Hippocampal formation (tissue), 2 donors: ENCODE data around the gene SYT14.
"Not testable (repeated sequence)": the region's sequence is repeated elsewhere in the genome, so short reads cannot be mapped to it uniquely, and the experiment has no call there.

Experiments used
- DNase-seq, 2 donors: peaks; one replicate each; lab custom pipeline; 2025; lab: John Stamatoyannopoulos, UW

SYT14 gene

DNA sequence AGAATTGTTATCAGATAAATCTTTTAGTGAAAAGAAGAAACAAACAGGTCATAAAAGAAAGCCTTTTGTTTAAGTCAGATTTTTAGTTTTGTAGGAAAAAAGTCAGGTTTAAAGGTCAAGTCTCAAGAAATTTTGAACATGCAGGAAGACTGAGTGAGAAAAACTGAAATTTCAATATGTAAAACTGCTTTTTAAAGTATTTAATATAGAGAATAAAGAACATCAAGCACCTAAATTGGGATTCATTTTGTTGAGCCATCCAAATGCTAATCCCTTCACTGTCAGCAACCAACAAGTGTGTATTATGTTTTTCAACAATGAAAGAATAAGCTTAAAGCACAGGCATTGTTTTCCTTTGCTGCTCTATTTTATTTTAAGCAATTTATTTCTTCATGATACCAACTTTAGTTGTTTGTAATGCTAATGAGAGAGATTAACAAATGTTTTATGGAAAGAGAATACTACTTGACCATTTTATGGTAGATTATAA is 179.7 kb downstream of the SYT14 start:
- DNase-seq, result no peak

DNA sequence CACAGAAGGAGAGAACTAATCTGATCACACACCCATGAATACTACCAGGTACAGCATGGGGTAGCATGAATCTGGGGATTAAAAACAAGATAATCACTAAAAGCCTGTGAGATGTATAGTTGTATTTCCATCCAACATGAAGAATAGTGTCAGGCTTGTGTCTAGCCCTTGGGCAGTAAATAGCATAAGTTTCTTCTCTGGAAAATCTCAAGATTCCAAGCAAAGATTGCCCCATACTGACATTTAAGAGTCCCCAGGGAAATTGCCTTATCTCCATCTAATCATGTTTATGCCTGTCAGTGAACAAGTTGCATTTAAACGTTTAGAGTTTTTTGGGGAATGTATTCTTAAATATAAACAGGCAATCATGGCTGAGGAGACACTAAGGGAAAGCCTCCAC is 185.4 kb downstream of the SYT14 start:
- no peak for DNase-seq

DNA sequence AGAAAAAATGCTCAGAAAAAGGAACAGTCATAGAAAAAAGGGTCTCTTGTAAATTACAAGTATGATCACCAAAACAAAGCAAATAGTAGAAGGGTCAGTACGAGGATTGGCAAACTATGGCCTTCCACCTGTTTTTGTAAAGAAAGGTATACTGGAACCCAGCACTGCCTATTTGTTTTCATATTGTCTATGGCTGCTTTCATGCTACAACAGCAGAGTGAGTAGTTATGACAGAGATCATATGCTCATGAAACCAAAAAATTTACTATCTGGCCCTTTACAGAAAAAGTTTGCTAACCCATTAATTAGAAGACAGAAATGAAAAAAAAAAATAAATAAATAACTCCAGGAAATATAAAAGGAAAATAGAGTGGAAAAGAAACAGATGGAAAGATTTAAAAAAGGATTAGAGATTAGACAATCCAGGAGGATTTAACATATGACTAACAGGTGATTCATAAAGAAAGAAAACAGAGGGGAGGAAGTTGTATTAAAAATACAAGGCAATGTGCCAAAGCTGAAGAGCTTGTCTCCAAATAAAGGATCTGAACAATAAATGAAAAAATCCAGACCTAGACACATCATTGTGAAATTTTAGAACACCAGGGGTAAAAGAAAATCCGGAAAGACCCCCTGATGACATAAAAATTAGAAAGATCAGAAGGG is 186.0 kb downstream of the SYT14 start:
- DNase-seq, result no peak

DNA sequence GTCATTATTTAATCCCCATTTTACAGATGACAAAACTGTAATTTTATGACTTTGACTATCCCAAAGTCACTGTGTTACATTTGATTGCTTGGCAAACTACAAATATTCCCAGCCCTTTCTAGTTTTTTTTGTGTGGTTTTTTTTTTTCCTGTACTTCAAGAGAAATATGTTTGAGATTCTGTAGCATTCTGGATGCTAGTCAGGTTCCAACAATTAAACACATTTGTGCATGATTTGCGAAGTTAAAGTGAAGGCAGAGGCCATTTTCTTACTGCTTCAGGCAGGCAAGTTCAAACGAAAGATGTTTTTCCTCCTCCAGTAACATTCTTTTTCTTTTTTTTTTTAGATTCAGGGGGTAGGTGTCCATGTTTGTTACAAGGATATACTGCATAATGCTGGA is 186.7 kb downstream of the SYT14 start:
- no peak for DNase-seq

DNA sequence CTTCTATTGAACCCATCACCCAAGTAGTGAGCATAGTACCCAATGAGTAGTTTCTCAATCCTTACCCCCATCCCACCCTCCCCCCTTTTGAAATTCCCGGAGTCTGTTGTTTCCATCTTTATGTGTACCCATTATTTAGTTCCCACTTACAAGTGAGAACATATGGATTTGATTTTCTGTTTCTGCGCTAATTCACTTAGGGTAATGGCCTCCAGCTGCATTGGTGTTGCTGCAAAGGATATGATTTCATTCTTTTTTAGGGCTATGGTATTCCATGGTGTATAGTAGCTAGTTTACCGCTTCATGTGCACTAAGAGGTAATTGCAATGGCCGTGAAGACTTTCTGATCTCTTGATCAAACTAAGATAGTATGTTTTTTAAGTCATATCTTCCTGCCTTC is 187.1 kb downstream of the SYT14 start:
- DNase-seq, result no peak

DNA sequence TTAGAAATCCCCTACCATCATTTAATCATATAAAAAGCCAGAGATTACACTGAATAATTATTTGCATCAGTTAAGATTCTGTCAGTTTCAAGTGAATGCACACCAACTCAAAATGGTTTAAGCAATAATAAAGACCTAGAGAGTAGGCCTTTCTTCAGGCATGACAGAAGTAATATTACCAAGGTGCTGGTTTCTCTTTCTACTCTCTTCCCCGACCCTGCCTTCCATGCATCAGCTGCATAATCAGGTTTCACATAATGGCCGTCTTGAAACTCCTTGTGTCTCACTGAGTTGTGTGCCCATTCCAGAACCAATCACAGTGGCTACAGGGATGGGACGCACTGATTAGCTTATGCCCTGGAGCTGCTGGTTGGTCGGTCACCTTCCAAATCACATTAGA is 191.1 kb downstream of the SYT14 start:
- DNase-seq, result no peak

DNA sequence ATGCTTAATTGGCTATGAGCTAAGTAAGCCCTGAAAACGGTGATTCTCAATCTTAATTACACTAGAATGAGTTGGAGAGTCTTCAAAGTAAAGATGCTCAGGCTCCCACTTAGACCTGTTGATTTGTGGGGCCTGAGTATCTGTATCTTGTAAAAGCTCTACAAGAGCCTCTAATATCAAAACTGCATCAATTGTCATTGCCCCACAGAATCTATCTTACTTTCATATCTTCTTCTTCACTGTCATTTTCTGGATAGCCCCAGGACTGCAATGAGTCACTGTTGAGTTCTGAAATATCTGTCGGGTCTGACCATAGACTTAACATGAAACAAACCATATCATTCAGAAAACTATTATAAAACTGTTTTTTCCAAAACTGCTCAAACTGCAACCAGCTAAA is 191.7 kb downstream of the SYT14 start:
- DNase-seq, result no peak

DNA sequence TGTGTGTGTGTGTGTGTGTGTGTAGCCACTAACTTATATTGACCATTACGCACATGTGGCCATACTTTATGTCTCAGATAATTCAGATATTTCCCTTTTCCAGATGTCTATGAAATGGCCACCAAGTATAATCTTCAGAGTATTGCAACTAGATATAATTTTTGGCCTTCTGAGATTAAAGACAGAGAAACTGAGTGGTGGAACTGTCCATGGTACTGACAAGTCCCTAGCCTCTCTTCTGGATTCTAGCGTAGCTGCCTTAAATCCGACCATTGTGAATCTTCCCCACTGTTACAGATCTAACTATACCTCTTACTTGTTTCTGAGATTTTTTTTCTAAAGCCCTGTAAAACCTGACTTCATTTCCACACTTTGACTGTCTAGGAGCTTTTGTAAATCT is 194.6 kb downstream of the SYT14 start:
- DNase-seq, result no peak

DNA sequence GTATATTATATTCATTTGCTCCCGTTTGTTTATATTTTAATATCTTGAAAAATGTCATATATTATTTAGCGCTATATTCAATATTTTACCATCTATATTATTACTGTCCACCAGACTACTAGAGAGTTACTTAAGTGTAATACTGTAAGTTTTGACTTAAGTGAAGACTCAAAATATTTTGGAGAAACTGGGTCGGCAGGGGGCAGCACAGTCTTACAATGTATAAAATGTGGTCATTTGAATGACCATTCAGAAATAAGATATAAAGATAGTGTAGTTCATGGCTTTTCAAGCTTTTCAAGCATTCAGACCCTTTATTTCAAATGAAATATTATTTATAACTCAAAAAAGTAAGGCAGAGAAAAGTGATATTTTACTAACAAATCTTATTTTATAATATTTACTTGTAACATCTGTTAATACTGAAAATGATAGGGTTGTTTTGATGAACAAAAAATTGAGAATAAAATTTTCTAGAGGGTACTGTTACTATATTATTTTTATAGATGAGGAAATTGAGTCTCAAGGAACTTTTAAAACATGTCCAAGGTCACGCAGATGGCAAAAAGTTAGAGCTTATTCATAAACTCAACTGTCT is 205.5 kb downstream of the SYT14 start:
- DNase-seq, result peak; percentile 37 to 39

DNA sequence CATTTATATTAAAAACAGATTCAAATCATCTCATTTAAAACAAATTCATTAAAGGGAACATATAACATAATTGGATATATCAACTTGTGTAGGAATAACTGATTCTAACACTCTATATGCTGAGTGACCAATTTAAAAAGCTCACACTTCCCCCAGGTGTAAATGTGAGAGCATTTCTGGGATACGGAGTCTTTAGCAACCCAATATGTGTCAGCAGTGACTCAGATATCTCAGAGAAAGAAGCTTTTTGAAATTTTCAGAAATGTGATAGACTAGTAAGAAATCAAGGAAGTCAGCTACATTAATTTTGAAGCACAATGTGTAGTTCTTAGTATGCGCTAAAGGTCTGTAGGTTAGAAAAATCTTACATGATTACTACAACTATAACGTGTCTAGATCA is 206.7 kb downstream of the SYT14 start:
- no peak for DNase-seq

DNA sequence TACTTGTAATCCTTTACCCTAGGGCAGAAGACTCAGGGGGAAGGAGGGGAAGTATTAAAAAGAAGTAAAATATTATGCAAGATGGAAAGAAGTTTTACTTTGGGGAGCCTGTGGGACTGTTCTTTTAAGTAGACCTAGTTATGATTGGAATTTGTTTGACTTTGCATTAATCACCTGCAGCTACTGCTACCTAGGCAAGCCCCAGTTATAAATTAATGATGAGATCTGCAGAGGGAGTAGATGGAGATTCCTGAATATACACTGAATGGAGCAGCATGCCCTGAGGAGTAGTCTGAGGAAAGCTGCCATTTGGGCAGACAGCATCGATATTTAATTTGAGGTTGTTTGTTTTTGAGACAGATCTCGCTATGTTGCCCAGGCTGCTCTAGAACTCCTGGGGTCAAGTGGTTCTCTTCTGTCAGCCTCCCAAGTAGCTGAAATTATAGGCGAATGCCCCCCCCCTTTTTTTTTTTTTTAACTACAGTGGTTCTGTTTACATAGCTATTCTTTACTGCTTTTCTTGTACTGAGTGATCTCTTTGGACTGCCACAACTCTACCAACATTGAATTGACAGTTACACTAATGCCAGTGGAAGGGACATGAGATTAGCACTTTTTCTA is 213.1 kb downstream of the SYT14 start:
- DNase-seq, result no peak

DNA sequence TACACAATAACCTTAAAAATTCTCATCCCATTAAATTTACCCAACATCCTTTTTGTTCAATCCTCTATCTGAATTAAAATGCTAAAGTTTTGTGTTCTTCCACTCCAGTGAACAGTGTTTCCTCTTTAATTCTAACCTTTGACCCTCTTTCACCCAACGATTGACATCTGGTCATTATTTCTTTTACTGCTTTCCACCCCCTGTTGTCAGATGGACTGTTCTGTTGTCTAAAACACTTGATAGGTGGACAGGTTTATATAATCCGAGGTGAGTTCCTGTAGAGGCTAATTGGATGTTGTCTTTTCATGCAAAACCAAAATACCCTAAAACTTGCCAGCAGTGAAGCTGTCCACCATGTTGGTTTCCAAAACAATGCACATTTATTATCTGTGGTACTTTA is 221.2 kb downstream of the SYT14 start:
- DNase-seq, result no peak

DNA sequence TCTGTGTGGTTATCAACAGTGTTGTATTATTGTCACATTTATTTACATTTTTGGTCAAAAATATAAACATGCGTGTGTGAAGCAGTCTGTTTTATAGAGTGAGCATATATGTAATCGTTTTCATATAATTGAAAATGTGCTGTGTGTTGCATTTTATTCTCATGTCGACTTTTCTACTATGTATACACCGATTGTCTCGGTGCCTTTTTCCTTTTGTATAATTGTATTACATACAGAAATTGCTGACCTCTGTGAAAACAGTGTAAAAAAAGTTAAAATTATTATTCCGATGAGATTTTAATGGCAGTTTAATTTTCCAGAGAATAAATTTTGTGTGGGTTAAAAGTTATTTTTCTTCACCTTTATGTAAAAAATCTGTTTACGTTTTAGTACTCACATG is 232.2 kb downstream of the SYT14 start:
- DNase-seq, result no peak

DNA sequence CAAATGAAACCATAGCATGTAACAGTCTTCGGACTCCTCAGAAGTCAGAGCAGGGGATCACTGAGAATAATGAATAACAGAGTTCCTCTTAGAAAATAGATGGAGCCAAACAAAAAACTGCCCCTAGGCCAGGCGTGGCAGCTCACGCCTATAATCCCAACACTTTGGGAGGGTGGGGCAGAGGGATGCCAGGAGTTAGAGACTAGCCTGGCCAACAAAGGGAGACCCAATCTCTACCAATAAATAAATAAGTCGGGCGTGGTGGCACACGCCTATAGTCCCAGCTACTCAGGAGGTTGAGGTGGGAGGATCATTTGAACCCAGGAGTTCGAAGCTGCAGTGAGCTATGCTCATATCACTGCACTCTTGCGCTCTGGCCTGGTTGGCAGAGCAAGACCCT is 236.1 kb downstream of the SYT14 start:
- no peak for DNase-seq

DNA sequence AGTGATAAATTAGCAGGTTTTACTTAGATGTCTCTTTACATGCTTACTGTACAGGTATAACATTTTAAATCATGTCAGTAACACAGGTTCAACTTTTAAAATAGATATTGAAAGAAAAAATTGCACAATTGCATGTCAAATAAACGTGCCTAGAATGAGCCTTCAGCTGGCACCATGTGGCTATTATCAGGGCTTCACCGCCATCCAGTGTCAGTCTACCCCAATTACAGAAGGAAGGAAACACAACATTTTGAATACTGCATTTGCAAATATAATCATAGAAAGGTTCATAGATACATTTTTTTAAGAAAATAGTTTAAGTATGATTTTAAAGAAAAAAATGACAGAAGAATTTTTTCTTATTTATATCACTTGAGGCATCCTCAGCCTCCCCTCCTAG is 247.0 kb downstream of the SYT14 start:
- no peak for DNase-seq

DNA sequence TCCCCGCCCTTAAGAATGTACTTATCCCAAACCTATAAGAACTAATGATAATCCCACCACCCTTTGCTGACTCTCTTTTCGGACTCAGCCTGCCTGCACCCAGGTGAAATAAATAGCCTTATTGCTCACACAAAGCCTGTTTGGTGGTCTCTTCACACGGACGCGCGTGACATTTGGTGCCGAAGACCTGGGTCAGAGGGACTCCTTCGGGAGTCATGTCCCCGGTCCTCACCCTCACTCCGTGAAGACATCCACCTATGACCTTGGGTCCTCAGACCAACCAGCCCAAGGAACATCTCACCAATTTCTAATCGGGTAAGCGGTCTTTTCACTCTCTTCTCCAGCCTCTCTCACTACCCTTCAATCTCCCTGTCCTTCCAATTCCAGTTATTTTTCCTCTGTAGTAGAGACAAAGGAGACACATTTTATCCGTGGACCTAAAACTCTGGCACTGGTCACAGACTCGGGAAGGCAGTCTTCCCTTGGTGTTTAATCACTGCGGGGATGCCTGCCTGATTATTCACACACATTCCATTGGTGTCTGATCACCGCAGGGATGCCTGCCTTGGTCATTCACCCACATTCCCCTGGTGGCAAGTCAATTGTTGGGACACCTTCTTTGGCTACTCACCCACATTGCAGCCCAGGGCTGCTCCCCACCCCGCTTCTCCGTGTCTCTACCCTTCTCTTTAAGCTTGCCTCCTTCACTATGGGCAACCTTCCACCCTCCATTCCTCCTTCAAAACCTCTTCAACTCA is 250.0 kb downstream of the SYT14 start:
- not testable (repeated sequence) for DNase-seq

DNA sequence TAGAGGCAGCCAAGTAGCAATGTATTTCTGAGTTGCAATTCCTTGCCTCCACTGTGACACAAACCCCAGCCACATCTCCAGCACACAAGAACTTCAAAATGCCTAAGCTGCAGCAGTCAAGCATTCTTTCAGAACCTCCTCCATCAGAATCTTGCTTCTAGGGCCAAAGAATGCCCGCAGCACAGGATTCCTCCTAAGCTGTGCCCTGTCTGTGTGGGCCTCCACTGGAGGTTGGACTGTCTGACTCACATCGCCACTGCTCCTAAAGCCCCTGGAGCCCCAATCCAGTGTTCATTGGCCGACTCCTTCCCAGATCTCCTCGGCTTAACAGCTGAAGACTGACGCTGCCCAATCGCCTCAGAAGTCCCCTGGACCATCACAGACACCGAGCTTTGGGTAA is 251.4 kb downstream of the SYT14 start:
- no peak for DNase-seq

DNA sequence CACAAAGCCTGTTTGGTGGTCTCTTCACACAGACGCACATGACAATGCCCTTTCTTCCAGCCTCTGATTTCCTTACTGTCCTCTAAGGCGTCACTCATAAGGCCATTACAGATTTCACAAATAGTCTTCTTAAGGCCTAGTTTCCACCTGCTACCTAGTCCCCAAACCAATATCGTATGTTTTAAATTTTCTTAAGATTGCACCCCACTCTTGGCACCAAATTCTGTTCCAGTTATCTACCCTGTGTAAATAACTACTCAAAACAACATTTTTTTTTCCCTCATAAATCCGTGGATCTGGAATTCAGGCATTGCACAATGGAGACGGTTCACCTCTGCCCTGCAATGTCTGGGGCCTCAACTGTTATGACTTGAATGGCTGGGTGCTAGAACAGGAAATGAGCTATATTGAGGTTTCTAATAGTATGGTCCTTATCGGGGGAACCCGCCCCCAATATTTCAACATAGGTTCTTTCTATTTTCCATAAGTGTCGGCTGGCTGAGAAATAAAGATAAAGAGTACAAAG is 257.7 kb downstream of the SYT14 start:
- DNase-seq, result no peak

DNA sequence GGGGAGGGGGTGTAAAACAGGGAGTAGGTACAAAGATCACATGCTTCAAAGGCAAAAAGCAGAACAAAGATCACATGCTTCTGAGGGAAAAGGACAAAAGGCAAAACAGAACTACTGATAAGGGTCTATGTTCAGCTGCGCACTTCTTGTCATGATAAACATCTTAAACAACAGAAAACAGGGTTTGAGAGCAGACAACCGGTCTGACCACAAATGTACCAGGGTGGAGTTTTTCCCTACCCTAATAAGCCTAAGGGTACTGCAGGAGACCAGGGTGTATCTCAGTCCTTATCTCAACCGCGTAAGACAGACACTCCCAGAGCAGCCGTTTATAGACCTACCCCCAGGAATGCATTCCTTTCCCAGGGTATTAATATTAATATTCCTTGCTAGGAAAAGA is 258.2 kb downstream of the SYT14 start:
- DNase-seq, result not testable (repeated sequence)

DNA sequence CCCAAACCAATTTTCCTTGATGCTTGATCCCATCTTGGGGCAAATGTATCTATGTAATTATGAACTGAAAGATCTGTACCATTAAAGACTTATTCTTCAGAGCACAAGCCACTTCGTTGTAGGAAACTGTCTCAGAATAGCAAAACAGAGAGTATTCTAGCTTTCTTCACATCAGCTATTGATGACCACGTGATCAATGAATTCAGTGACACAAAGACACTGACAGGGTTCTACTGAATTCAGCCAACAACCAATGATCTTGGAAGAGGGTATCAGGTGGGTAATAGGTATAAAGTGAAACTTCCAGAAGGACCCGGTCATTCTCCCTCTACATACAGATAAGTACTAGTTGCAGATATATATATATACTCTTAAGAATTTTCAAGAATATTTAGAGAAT is 260.8 kb downstream of the SYT14 start:
- no peak for DNase-seq

DNA sequence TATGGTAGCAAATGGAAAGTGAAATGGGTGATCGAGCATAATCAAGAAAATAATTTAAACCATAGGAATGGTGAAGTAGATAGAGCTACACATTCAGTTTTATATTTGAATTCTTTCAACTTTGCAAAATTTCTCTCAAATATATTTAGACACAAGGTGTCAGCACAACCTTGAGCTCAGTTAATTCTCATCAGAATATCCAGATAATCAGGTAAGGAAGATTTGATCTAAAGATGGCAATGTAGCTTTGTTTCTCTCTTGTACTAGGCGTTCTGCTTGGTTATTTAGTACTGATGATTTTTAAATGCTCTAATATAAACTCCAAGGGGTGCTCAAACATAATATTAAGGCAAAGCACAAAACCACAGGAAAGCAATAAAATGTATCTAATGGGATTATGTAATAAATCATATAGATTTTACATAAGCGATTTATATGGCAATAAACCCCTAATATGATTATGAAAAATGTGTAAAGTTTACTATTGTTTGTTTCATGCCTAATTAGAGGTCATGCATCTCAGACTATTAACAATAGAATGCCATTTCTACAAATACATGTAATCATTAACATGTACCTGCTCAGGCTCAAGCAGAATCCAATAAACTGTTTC is 262.2 kb downstream of the SYT14 start:
- DNase-seq, result no peak

DNA sequence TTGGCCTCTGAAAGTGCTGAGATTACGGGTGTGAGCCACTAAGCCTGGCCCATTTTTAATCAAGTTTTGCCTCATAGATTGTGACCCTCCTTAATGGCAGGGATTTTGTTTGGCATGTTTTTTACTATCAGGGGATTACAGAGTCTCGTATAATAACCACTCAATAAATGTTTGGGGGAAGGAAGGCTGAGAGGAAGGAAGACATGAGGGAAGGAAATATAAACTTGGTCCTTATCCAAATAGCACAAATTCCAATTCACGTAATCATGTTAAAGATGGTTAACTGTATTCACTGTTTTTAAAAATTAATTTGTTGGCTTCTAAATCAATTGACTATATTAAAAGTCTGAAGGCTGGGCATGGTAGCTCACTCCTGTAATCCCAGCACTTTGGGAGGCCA is 263.7 kb downstream of the SYT14 start:
- no peak for DNase-seq
